ENCODE measurements around the gene LTBP1.
A peak's percentile ranks its signal among the peaks of the same experiment; 100 is the strongest.

LTBP1 gene

DNA sequence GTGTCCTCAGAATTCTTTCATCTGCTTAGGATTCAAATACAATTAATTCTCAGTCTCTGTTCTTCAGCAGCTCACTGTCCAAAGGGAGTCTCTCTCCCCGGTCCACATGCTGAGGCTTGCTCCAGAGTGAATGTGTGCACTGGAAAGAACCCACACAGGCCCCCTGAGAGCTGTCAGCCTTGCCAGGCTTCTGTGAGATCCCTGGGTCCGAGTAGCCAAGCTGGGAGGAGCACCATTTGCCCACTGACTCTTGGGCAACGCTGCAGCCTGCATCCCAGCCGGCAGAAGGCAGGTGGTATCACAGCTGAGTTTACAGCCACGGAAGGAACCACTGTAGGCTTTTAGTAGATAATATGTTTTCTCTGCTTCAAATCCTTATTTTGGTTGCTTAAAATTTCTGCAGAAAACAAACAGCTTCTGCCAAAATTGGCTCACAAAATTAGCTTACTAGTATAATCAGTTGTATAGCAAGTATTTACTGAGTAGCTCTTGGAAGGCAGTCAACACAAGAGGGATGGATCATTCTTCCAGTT lies 21.4 kb upstream of the LTBP1 start:
- Histone ChIP-seq H3K9me3 (ENCODE audit: insufficient read depth, low read depth, low read length) (no peaks in the 10 kb centered on the region), H3K14ac (ENCODE audit: low read length) (no peak overlapping the region), H3K4ac (ENCODE audit: low read depth, low read length) (no peak overlapping the region), H4K91ac (ENCODE audit: low read depth, low read length) (no peak overlapping the region), H3K4me3 (ENCODE audit: low read depth, low read length) (no peak overlapping the region), H3K9ac (ENCODE audit: low read length) (no peak overlapping the region), H2BK5ac (ENCODE audit: low read depth, low read length, poor library complexity) (no peak overlapping the region), H3K79me2 (ENCODE audit: control insufficient read depth, insufficient read depth, low read length, poor library complexity) (no peaks in the 10 kb centered on the region), H3K27ac (ENCODE audit: low read depth, low read length) (no peak overlapping the region), H2AK5ac (ENCODE audit: low read length) (no peak overlapping the region), H2BK120ac (ENCODE audit: insufficient read depth, low read length, poor library complexity) (no peak overlapping the region), H2BK12ac (ENCODE audit: low read length) (no peak overlapping the region), H3K79me1 (ENCODE audit: low read length) (peaks cover 3% of the 10 kb centered on the region), H3K36me3 (ENCODE audit: control insufficient read depth in 1 of 2, insufficient read depth in 2 of 2, low read length in 2 of 2) (no peaks in the 10 kb centered on the region), H3K18ac (ENCODE audit: low read length) (no peak overlapping the region), H3K23ac (ENCODE audit: low read length) (no peak overlapping the region), H2AFZ (ENCODE audit: insufficient read depth, low read length, poor library complexity) (no peak overlapping the region), H3K27me3 (ENCODE audit: insufficient read depth, low read length) (no peaks in the 10 kb centered on the region), H3K4me1 (ENCODE audit: control insufficient read depth in 1 of 2, insufficient read depth in 2 of 2, low read length in 2 of 2) (peaks cover 10 to 12% of the 10 kb centered on the region in 2 experiments), H4K8ac (ENCODE audit: low read depth, low read length) (no peak overlapping the region), H4K12ac (ENCODE audit: low read depth, low read length) (no peak overlapping the region), H3K4me2 (ENCODE audit: low read length) (no peak overlapping the region)
- DNase-seq = no peak
- WGBS (ENCODE audit: extremely low coverage, insufficient coverage, insufficient read length) = no CpG with 5 or more reads among the region's 5 CpGs

- peak overlapping the region; percentile 67 for H2BK12ac ChIP-seq (ENCODE audit: low read length)
- no peak overlapping the region for H2BK120ac ChIP-seq (ENCODE audit: insufficient read depth, low read length, poor library complexity)
- H3K36me3 ChIP-seq (ENCODE audit: control insufficient read depth in 1 of 2, insufficient read depth in 2 of 2, low read length in 2 of 2) = no peaks in the 10 kb centered on the region
- no peak overlapping the region for H3K27ac ChIP-seq (ENCODE audit: low read depth, low read length)
- H3K14ac ChIP-seq (ENCODE audit: low read length) = no peak overlapping the region
- no peak overlapping the region for H4K12ac ChIP-seq (ENCODE audit: low read depth, low read length)
- H3K79me2 ChIP-seq (ENCODE audit: control insufficient read depth, insufficient read depth, low read length, poor library complexity) = no peaks in the 10 kb centered on the region
- no peak overlapping the region for H2AK5ac ChIP-seq (ENCODE audit: low read length)
- H3K4ac ChIP-seq (ENCODE audit: low read depth, low read length) = no peak overlapping the region
- no peak overlapping the region for H3K4me2 ChIP-seq (ENCODE audit: low read length)
- H2BK5ac ChIP-seq (ENCODE audit: low read depth, low read length, poor library complexity) = peak overlapping the region; percentile 3
- H3K27me3 ChIP-seq (ENCODE audit: insufficient read depth, low read length) = no peaks in the 10 kb centered on the region
- peaks cover 10 to 12% of the 10 kb centered on the region in 2 experiments for H3K4me1 ChIP-seq (ENCODE audit: control insufficient read depth in 1 of 2, insufficient read depth in 2 of 2, low read length in 2 of 2)
- H3K4me3 ChIP-seq (ENCODE audit: low read depth, low read length) = no peak overlapping the region
- H3K9ac ChIP-seq (ENCODE audit: low read length) = no peak overlapping the region
- no CpG with 5 or more reads among the region's 6 CpGs for WGBS (ENCODE audit: extremely low coverage, insufficient coverage, insufficient read length)
- no peak overlapping the region for H4K8ac ChIP-seq (ENCODE audit: low read depth, low read length)
- no peaks in the 10 kb centered on the region for H3K9me3 ChIP-seq (ENCODE audit: insufficient read depth, low read depth, low read length)
- DNase-seq = peak; percentile 27 to 65
- no peak overlapping the region for H3K23ac ChIP-seq (ENCODE audit: low read length)
- no peak overlapping the region for H2AFZ ChIP-seq (ENCODE audit: insufficient read depth, low read length, poor library complexity)
- H3K18ac ChIP-seq (ENCODE audit: low read length) = no peak overlapping the region
- H4K91ac ChIP-seq (ENCODE audit: low read depth, low read length) = peak overlapping the region; percentile 32
- H3K79me1 ChIP-seq (ENCODE audit: low read length) = peaks cover 3% of the 10 kb centered on the region
These were observed 20.6 kb upstream of the LTBP1 start for GRCh38 chr2:32925976-32926707.

- H3K4me2 ChIP-seq (ENCODE audit: low read length) = no peak overlapping the region
- no peak overlapping the region for H4K91ac ChIP-seq (ENCODE audit: low read depth, low read length)
- peaks cover 3% of the 10 kb centered on the region for H3K79me1 ChIP-seq (ENCODE audit: low read length)
- H4K8ac ChIP-seq (ENCODE audit: low read depth, low read length) = no peak overlapping the region
- H3K14ac ChIP-seq (ENCODE audit: low read length) = no peak overlapping the region
- no peak overlapping the region for H3K23ac ChIP-seq (ENCODE audit: low read length)
- no peaks in the 10 kb centered on the region for H3K9me3 ChIP-seq (ENCODE audit: insufficient read depth, low read depth, low read length)
- H2AFZ ChIP-seq (ENCODE audit: insufficient read depth, low read length, poor library complexity) = no peak overlapping the region
- WGBS (ENCODE audit: extremely low coverage, insufficient coverage, insufficient read length) = no CpG with 5 or more reads among the region's 2 CpGs
- H2AK5ac ChIP-seq (ENCODE audit: low read length) = no peak overlapping the region
- no peaks in the 10 kb centered on the region for H3K79me2 ChIP-seq (ENCODE audit: control insufficient read depth, insufficient read depth, low read length, poor library complexity)
- H3K9ac ChIP-seq (ENCODE audit: low read length) = no peak overlapping the region
- no peak overlapping the region for H2BK120ac ChIP-seq (ENCODE audit: insufficient read depth, low read length, poor library complexity)
- H3K36me3 ChIP-seq (ENCODE audit: control insufficient read depth in 1 of 2, insufficient read depth in 2 of 2, low read length in 2 of 2) = no peaks in the 10 kb centered on the region
- H3K18ac ChIP-seq (ENCODE audit: low read length) = no peak overlapping the region
- no peak overlapping the region for H2BK12ac ChIP-seq (ENCODE audit: low read length)
- no peak overlapping the region for H3K27ac ChIP-seq (ENCODE audit: low read depth, low read length)
- H3K4me3 ChIP-seq (ENCODE audit: low read depth, low read length) = no peak overlapping the region
- no peaks in the 10 kb centered on the region for H3K27me3 ChIP-seq (ENCODE audit: insufficient read depth, low read length)
- no peak overlapping the region for H2BK5ac ChIP-seq (ENCODE audit: low read depth, low read length, poor library complexity)
- peaks cover 10 to 12% of the 10 kb centered on the region in 2 experiments for H3K4me1 ChIP-seq (ENCODE audit: control insufficient read depth in 1 of 2, insufficient read depth in 2 of 2, low read length in 2 of 2)
- DNase-seq = peak; percentile 56 to 77
- no peak overlapping the region for H3K4ac ChIP-seq (ENCODE audit: low read depth, low read length)
- H4K12ac ChIP-seq (ENCODE audit: low read depth, low read length) = no peak overlapping the region
These were observed 20.1 kb upstream of the LTBP1 start for GRCh38 chr2:32926708-32927084.

- Histone ChIP-seq H2AK5ac (ENCODE audit: low read length) (no peak overlapping the region), H4K8ac (ENCODE audit: low read depth, low read length) (no peak overlapping the region), H2BK120ac (ENCODE audit: insufficient read depth, low read length, poor library complexity) (no peak overlapping the region), H2BK5ac (ENCODE audit: low read depth, low read length, poor library complexity) (no peak overlapping the region), H3K14ac (ENCODE audit: low read length) (no peak overlapping the region), H4K91ac (ENCODE audit: low read depth, low read length) (no peak overlapping the region), H3K79me1 (ENCODE audit: low read length) (peaks cover 12% of the 10 kb centered on the region), H3K27me3 (ENCODE audit: insufficient read depth, low read length) (no peaks in the 10 kb centered on the region), H3K9me3 (ENCODE audit: insufficient read depth, low read depth, low read length) (no peaks in the 10 kb centered on the region), H3K4me3 (ENCODE audit: low read depth, low read length) (no peak overlapping the region), H3K4ac (ENCODE audit: low read depth, low read length) (no peak overlapping the region), H3K4me1 (ENCODE audit: control insufficient read depth in 1 of 2, insufficient read depth in 2 of 2, low read length in 2 of 2) (peaks cover 19 to 29% of the 10 kb centered on the region in 2 experiments), H2AFZ (ENCODE audit: insufficient read depth, low read length, poor library complexity) (no peak overlapping the region), H3K79me2 (ENCODE audit: control insufficient read depth, insufficient read depth, low read length, poor library complexity) (no peaks in the 10 kb centered on the region), H3K36me3 (ENCODE audit: control insufficient read depth in 1 of 2, insufficient read depth in 2 of 2, low read length in 2 of 2) (no peaks in the 10 kb centered on the region), H3K23ac (ENCODE audit: low read length) (no peak overlapping the region), H3K18ac (ENCODE audit: low read length) (no peak overlapping the region), H4K12ac (ENCODE audit: low read depth, low read length) (no peak overlapping the region), H2BK12ac (ENCODE audit: low read length) (no peak overlapping the region), H3K9ac (ENCODE audit: low read length) (no peak overlapping the region), H3K27ac (ENCODE audit: low read depth, low read length) (no peak overlapping the region), H3K4me2 (ENCODE audit: low read length) (no peak overlapping the region)
- no CpG with 5 or more reads among the region's 5 CpGs for WGBS (ENCODE audit: extremely low coverage, insufficient coverage, insufficient read length)
- no peak for DNase-seq
These were observed 16.3 kb upstream of the LTBP1 start for GRCh38 chr2:32930436-32930835.
